HG03378 (cell line): Measurements from ENCODE around the gene OR51B4.
"Not testable (repeated sequence)": the region's sequence is repeated elsewhere in the genome, so short reads cannot be mapped to it uniquely, and the experiment has no call there.

Source experiments
- ATAC-seq: cut with Tn5 transposase; IDR thresholded peaks from one replicate; pipeline ENCODE4 v1.9.1; 2021; ENCODE audit warnings: mild to moderate bottlenecking, moderate library complexity; ENCODE audit not compliant: unreplicated experiment

OR51B4 gene

DNA sequence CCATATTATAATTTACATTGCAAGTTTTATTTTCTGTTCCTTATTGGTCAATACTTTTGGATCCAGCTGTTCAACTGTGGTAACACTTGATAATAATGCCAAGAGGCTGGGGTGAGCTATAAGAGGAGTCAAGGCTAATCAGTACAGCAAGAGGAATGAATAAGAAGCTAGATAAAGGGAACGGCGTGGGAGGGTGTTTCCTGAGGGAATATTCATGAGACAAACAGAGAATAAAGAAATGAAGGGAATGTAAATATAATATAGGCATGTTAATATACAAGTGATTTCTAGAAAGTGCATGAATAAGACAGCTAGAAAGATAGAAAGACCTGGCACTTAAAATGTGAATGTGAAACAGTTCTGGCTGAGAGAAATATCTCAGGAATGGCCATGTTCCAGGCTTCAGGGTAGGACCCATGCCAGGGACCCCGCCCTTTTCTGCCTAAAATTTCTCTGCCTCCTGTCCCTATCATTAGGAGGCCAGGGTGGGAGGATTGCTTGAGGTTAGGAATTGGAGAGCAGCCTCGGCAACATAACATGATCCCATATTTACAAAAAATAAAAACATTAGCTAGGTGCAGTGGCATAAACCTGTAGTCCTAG lies 3.9 kb downstream of the OR51B4 start:
- ATAC-seq, result no peak

DNA sequence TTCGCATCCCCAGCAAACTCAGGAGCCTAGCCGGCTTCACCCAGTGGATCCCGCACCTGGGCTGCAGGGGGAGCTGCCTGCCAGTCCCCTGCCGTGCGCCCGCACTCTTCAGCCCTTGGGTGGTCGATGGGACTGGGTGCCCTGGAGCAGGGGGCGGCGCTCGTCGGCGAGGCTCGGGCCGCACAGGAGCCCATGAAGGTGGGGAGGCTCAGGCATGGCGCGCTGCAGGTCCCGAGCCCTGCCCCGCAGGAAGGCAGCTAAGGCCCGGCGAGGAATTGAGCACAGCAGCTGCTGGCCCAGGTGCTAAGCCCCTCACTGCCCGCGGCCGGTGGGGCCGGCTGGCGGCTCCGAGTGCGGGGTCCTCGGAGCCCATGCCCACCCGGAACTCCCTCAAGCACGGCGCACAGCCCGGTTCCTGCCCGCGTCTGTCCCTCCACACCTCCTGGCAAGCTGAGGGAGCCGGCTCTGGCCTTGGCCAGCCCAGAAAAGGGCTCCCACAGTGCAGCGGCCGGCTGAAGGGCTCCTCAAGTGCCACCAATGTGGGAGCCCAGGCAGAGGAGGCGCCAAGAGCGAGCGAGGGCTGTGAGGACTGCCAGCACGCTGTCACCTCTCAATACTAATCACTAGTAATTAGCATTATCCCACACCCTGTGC lies 7.3 kb downstream of the OR51B4 start:
- not testable (repeated sequence) for ATAC-seq

DNA sequence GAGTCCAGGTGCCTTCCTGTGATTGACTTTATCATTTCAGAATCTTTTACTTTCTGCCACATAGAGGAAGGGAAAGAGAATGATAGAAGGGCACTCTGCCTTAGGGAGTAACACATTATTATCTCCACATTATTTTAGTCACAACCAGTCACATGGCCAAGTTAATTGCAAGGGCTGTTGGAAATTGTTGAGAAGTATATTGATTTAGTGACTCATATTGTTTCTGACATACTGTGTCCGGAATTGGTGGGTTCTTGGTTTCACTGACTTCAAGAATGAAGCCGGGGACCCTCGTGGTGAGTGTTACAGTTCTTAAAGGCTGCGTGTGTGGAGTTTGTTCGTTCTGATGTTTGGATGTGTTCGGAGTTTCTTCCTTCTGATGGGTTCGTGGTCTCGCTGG lies 8.7 kb downstream of the OR51B4 start:
- ATAC-seq, result no peak

DNA sequence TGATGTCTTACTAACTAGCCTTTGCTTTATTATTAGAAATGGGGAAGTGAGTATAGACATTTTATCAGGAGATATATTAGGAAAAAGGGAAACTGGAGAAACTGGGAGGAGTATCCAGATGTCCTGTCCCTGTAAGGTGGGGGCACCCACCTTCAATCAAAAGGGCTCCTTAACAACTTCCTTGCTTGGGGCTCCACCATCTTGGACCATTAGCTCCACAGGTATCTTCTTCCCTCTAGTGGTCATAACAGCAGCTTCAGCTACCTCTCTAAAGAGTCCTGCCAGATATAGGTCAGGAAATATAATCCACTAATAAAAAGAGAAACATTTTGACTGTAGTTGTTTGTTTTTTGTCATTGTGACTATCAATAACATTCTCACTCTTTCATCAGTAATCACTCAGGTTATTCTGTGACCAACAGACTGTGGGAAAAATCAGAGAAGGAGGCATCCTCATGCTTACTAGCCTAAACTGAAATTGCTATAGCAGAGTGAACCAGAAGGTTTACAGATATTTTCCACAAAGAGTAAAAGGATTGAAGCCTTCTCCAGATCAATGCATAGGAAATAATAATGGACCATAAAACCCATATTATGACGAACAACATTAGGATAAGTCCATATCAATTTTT lies 10.4 kb downstream of the OR51B4 start:
- ATAC-seq, result peak; percentile 94

DNA sequence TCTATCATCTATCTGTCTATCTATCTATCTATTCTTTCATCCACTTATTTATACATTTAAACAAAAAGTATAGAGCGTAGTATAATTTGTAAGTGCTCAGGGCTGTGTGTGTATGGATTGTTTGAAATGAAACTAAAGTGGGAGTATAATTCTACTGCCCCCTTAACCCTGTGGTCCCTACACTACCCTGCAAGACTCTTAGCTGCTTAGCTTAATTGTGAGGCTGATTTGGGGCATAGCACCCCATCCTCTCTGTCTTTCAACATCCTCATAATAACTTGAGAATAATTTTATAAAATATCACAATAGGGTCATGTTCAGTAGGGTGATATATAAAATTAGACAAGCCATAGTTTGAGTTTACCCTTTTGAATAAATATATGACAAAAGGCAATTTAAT lies 11.6 kb downstream of the OR51B4 start:
- no peak for ATAC-seq

DNA sequence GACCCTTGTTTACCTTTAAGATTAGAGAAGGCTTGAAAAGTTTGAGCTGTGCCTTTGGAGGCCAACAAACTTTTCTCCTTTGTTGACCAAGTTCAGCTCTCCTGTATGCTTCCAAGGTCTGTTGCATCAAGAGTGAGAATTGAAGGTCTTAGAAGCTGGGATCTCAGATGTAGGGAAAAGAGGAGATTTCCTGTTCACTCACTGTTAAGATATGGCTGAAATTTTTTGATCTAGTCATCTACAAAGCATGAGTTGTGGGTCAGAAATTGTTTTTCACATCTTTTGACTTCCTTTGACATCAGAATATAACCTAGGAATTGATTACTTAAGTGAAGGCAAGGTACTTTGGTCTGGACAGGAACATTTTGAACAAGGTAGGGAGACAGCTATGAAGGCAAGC lies 12.1 kb downstream of the OR51B4 start:
- no peak for ATAC-seq

DNA sequence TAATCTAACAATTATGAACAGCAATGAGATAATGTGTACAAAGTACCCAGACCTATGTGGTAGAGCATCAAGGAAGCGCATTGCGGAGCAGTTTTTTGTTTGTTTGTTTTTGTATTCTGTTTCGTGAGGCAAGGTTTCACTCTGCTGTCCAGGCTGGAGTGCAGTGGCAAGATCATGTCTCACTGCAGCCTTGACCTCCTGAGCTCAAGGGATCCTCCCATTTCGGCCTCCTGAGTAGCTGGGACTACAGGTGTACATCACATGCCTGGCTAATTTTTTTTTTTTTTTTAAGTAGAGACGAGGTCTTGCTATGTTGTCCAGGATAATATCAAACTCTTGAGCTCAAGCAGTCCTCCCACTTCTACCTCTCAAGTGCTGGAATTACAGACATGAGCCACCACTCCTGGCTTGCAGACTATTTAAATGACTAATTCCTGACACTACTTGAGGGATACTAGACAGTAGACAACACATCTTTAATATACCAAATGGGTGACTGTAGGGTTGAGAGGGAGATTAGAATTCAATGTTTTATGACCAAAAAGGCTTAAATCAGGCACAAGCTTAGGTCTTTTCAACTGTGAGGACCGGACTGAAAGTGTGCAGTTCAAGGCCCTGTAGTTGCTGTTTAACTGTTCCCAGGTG lies 12.7 kb downstream of the OR51B4 start:
- ATAC-seq, result no peak

DNA sequence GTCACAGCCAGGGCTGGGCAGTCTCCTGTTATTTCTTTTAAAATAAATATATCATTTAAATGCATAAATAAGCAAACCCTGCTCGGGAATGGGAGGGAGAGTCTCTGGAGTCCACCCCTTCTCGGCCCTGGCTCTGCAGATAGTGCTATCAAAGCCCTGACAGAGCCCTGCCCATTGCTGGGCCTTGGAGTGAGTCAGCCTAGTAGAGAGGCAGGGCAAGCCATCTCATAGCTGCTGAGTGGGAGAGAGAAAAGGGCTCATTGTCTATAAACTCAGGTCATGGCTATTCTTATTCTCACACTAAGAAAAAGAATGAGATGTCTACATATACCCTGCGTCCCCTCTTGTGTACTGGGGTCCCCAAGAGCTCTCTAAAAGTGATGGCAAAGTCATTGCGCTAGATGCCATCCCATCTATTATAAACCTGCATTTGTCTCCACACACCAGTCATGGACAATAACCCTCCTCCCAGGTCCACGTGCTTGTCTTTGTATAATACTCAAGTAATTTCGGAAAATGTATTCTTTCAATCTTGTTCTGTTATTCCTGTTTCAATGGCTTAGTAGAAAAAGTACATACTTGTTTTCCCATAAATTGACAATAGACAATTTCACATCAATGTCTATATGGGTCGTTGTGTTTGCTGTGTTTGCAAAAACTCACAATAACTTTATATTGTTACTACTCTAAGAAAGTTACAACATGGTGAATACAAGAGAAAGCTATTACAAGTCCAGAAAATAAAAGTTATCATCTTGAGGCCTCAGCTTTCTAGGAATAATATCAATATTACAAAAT lies 13.4 kb downstream of the OR51B4 start:
- ATAC-seq, result no peak

DNA sequence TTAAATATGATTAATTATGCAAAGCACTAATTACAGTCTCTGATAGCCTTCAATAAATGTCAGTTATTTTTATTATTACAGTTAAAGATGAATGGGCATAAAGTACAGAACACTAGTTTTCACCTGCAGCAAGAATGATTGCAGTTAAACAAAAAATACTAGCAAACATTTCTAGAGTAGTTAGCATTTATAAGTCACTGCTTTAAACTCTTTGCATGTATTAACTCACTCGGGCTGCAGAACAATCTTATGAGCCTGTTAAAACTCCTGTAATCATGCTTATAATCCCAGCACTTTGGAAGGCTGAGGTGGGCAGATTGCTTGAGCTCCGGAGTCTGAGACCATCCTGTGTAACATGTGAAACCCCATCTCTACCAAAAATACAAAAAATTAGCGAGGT lies 14.8 kb downstream of the OR51B4 start:
- ATAC-seq, result no peak

DNA sequence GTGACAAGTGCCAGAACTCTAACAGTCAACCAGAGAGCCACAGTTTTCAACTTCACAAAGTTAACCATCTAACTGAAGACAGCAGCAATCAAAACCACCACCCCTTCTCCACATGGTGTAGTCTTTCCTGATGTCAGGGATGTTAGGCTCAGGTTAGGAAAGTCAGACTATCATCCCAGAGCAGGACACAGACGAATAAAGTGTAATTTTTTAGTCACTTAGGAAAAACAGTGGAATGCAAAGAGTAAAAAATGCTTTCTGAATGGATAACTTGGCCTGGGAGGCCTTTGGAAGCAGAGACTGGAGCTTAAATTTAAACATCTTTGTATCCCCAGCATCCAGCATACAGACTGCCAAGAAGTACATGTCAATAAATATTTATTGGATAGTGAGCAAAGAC lies 15.4 kb downstream of the OR51B4 start:
- ATAC-seq, result no peak

DNA sequence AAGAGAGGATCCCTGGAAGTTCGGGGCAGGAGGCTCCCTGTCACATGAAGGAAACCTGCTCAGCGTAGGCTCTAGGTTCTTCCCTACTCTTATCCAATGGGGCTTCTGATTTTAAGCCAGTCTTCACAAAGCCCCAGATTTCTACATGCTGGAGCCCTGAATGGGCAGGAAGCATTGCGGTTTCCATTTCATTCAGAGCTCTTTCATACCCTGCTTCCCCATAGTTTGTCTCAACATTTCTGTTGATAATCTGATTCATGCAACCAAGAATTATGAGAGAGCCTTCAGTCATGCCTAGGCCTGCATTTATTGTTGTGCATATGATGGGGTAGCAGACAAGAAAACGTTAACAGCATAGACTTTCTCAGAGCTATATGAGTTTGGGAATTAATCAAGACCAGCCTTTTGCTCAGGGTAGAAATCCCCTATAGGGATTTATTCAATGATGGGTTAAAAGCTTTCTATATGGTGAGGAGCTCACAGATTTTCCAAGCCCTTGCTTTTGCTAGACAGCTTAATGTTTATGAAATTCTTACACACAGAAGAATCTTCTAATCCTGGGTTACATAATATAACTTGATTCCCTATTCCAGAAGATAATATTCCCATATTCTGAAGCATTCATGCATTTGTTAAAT lies 15.9 kb downstream of the OR51B4 start:
- no peak for ATAC-seq

DNA sequence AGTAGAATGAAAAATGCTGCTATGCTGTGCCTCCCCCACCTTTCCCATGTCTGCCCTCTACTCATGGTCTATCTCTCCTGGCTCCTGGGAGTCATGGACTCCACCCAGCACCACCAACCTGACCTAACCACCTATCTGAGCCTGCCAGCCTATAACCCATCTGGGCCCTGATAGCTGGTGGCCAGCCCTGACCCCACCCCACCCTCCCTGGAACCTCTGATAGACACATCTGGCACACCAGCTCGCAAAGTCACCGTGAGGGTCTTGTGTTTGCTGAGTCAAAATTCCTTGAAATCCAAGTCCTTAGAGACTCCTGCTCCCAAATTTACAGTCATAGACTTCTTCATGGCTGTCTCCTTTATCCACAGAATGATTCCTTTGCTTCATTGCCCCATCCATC lies 17.1 kb downstream of the OR51B4 start:
- ATAC-seq, result no peak

DNA sequence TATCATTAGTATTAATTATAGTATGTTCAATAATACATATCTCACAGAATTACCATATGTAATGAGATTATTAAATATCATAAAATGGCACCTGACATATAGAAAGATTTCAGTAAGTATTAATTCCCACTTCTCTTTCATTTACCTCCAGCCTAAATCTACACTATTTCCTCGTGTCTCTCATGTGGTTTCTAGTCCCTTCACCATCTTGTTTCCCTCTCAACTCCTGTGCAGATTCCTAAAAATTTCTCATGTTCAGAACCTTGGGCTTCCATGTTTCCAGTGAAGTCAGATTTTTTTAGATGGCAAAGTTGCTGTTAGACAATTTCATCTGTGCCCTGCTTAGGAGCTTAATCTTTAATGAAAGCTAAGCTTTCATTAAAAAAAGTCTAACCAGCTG lies 17.9 kb downstream of the OR51B4 start:
- ATAC-seq, result no peak

DNA sequence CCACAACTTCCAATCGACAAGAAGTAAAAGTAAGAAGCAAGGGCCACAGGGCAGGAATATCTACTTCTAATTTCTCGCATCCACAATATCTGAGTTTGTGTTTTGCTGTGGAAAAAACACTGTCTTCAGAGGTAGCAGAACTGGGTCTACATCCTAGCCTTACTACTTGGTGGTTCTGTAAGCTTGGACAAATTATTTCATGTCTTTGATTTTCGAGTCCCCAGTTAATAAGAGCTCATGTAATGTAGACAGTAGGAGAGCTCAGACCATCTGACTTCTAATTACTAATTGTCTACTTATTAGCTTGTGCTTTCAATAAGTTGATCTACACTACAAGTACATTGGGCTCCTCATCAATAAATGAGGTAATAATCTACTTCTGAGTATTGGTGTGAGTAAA lies 18.7 kb downstream of the OR51B4 start:
- ATAC-seq, result no peak

DNA sequence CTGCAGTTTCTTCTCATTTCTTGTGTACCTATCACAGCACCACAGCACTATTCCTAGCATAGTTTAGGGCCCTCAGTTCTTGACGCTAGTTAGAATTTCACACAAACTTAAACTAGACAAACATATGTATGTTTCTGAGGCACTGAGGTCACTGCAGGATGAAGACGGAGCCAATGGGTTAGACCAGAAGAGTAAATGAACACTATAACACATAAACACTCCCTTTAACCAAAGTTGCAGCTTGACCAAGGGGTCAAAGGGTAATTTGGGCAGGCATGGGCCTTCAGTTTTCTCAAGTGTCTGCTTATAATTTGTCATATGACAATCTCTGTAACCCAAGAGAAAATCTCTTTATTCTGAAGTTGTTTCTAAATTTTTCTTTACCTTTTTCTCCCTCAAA lies 19.1 kb downstream of the OR51B4 start:
- no peak for ATAC-seq

DNA sequence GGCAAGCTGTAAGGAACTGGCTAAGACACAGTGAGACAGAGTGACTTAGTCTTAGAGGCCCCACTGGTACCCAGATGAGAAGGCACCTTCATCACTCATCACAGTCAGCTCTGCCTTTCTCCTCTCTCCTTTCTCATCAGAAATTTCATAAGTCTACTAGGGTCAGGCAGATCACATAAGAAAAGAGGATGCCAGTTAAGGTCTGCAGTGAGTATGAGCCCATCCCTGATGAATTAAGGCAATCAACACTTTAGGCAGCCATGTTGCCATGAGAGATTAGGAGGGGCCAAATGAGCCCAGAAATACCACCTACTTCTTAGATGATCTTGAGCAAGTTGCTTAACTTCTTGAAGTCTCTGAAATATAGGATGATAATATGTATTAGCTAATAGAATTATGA lies 20.1 kb downstream of the OR51B4 start:
- no peak for ATAC-seq

DNA sequence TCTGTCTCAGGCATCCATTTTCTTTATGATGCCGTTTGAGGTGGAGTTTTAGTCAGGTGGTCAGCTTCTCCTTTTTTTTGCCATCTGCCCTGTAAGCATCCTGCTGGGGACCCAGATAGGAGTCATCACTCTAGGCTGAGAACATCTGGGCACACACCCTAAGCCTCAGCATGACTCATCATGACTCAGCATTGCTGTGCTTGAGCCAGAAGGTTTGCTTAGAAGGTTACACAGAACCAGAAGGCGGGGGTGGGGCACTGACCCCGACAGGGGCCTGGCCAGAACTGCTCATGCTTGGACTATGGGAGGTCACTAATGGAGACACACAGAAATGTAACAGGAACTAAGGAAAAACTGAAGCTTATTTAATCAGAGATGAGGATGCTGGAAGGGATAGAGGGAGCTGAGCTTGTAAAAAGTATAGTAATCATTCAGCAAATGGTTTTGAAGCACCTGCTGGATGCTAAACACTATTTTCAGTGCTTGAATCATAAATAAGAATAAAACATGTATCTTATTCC lies 21.1 kb downstream of the OR51B4 start:
- ATAC-seq, result peak; percentile 91

DNA sequence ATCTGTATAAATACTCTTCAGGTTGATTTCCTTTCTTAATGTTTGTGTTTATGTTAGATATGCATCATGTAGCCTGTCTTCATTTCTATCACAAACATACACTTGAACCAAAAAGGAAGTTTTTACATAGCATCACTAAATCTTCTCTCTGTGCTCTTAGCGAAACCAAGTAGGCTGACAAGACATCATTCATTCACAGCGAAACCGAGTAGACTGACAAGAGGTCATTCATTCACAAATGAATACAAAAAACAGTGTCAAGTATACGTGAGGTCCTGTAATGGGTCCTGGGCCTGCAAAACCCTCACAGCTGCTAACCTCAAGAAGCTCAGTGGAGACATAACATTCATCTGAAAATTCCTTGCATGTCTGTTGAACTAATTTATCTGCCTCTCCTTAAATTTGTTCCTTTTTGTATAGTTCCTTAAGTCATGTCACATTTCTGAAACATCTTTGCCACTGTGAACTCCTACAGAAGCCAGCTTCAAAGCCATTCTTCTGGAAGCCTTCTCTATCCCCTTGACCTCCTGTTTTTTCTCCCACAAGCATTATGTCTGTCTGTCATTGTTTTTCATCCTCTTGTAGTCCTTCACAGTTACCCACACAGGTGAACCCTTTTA lies 22.2 kb downstream of the OR51B4 start:
- no peak for ATAC-seq

DNA sequence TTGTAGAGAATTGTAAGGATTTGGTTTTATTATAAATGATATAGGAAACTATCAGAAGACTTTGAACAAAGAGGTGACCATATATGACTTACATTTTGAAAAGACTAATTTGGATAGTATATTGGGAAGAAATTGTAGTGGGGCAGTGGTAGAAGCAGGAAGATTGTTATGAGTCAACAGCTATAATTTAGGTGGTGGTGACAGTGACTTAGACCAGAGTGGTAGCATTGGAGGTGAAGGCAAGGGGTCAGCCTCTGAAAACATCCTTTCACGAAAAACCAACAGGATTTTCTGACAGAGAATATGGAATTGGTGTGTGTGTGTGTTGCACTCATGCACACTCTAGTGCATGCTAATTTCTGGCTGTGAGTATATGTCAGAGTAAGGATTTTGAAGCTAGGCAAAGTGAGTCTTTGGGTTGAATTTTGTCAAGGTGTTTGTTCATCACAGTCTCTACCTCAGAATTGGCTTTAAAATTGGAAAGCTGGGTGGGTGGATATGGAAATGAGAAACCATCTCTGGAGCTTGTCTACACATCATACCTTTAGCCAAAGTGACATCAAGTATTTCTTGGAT lies 23.9 kb downstream of the OR51B4 start:
- peak; percentile 67 for ATAC-seq

DNA sequence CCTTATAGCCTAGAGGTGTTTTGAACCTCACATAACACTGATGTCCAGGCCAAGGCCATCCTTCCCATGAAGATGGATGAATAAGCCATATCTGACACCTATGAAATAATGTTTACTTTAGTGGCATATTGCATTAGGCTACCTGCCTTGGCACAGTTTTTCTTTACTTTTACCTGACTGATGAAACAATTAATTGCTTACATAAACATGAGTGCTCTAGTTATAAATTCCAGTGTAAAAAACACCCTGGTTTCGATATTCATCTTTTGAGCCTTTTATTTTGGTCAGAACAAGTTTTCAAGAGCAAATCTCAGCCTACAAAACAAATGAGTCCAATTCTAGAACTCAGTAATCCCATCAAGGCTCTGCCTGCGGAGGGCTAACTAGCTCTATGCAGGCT lies 25.0 kb downstream of the OR51B4 start:
- ATAC-seq, result no peak
